WERI-Rb-1 (cell line): ENCODE results near the gene OPRPN.

Source experiments
- DNase-seq: peaks from one replicate; pipeline ENCODE4 v3.0.0-alpha.2; 2020
- H3K27ac ChIP-seq: fragments of 250-450 bp; sonication (Bioruptor Pico); 2 replicates; pipeline ENCODE4 v1.5.1; 2020; ENCODE audit warnings: mild to moderate bottlenecking, moderate library complexity
- H3K27me3 ChIP-seq: fragments of 250-450 bp; sonication (Bioruptor Pico); 2 replicates; pipeline ENCODE4 v1.5.1; 2021; ENCODE audit warnings: mild to moderate bottlenecking, low read depth, moderate library complexity; ENCODE audit not compliant: insufficient read depth, severe bottlenecking
- H3K36me3 ChIP-seq: fragments of 250-450 bp; sonication (Bioruptor Pico); 2 replicates; pipeline ENCODE4 v1.5.1; 2020; ENCODE audit warnings: mild to moderate bottlenecking, moderate library complexity
- H3K4me3 ChIP-seq: 2 replicates; pipeline ENCODE4 v1.5.1; 2011; ENCODE audit warnings: low read depth, mild to moderate bottlenecking, control low read depth, low read length
- H3K9me3 ChIP-seq: fragments of 250-450 bp; sonication (Bioruptor Pico); 2 replicates; pipeline ENCODE4 v1.5.1; 2021; ENCODE audit warnings: mild to moderate bottlenecking, moderate library complexity; ENCODE audit not compliant: severe bottlenecking
- TF ChIP-seq, protein P1 (sequence below): IDR thresholded peaks from 2 replicates; pipeline ENCODE4 v1.5.1; 2011; ENCODE audit warnings: low read depth, mild to moderate bottlenecking, control low read depth, inconsistent platforms, low read length

The OPRPN gene

GRCh38 chr4:70437197-70437596 lies 39.5 kb downstream of the OPRPN start:
- DNase-seq = no peak
- H3K9me3 ChIP-seq = no peaks in the 10 kb centered on the region
- H3K27ac ChIP-seq = no peak overlapping the region
- TF ChIP-seq, protein P1, sequence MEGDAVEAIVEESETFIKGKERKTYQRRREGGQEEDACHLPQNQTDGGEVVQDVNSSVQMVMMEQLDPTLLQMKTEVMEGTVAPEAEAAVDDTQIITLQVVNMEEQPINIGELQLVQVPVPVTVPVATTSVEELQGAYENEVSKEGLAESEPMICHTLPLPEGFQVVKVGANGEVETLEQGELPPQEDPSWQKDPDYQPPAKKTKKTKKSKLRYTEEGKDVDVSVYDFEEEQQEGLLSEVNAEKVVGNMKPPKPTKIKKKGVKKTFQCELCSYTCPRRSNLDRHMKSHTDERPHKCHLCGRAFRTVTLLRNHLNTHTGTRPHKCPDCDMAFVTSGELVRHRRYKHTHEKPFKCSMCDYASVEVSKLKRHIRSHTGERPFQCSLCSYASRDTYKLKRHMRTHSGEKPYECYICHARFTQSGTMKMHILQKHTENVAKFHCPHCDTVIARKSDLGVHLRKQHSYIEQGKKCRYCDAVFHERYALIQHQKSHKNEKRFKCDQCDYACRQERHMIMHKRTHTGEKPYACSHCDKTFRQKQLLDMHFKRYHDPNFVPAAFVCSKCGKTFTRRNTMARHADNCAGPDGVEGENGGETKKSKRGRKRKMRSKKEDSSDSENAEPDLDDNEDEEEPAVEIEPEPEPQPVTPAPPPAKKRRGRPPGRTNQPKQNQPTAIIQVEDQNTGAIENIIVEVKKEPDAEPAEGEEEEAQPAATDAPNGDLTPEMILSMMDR = no peak
- no peaks in the 10 kb centered on the region for H3K36me3 ChIP-seq
- H3K4me3 ChIP-seq = no peak overlapping the region
- H3K27me3 ChIP-seq = no peaks in the 10 kb centered on the region

DNA sequence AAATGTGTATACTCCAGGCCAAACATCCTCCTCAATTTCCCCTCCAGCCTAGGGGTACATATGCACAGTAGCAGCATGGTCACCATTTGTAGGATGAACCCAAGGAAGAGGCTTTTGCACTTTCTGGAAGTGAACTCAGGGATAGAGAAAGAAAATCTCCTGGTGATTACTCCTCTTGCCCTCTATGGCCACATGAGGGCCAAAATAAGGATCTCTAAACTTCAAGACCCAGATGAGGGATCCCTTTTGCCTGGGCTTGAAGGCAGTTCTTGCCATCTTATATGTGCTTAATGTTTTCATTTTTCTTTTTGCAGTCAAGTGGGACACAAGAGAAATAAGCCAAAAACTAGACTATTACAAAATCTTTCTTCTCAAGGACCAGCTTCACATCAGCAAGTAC lies 44.7 kb downstream of the OPRPN start:
- H3K36me3 ChIP-seq = no peaks in the 10 kb centered on the region
- H3K27me3 ChIP-seq = no peaks in the 10 kb centered on the region
- no peak for DNase-seq
- no peak overlapping the region for H3K4me3 ChIP-seq
- TF ChIP-seq, protein P1 = no peak
- H3K27ac ChIP-seq = no peak overlapping the region
- H3K9me3 ChIP-seq = no peaks in the 10 kb centered on the region

DNA sequence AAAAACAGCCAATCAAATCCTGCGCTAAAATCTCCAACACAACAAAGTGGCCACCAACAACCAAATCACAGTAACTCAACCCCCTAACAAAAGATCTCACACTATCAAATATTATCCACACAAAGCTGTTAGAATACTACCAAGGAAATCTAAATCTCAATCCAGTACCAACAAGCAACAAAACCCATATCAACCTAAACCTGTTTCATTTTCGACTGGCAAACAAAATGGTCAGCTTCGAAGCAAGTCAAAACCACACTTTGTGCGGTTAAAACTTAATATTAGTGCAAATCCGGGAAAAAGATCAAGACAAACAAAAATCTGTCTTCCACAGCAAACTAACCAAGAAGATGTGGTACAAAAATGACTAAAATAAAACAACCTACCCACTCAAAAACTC lies 45.6 kb downstream of the OPRPN start:
- TF ChIP-seq, protein P1 = no peak
- Histone ChIP-seq H3K27ac (no peak overlapping the region), H3K36me3 (no peaks in the 10 kb centered on the region)

GRCh38 chr4:70449220-70449619 lies 51.5 kb downstream of the OPRPN start:
- Histone ChIP-seq H3K36me3 (no peaks in the 10 kb centered on the region), H3K9me3 (peaks cover 2% of the 10 kb centered on the region), H3K27me3 (no peaks in the 10 kb centered on the region), H3K4me3 (no peak overlapping the region), H3K27ac (no peak overlapping the region)
- DNase-seq = no peak
- TF ChIP-seq, protein P1 = no peak

More for the DNA sequence above, 45.6 kb downstream of the OPRPN start:
- Histone ChIP-seq H3K4me3 (no peak overlapping the region), H3K9me3 (no peaks in the 10 kb centered on the region), H3K27me3 (no peaks in the 10 kb centered on the region)
- DNase-seq = no peak

- no peak for DNase-seq
- Histone ChIP-seq H3K4me3 (no peak overlapping the region), H3K9me3 (peaks cover 2% of the 10 kb centered on the region), H3K27ac (no peak overlapping the region), H3K27me3 (no peaks in the 10 kb centered on the region), H3K36me3 (no peaks in the 10 kb centered on the region)
- TF ChIP-seq, protein P1 = no peak
Measured at GRCh38 chr4:70452946-70453345, 55.2 kb downstream of the OPRPN start.
